GM12891 (cell line): ENCODE data around the gene DAZAP1.

ENCODE experiments used
- PAX5 ChIP-seq: IDR thresholded peaks from 2 replicates; pipeline ENCODE4 v1.6.1; 2011; ENCODE audit warnings: low read length, moderate library complexity, mild to moderate bottlenecking; ENCODE audit not compliant: insufficient read depth, severe bottlenecking
- POLR2A ChIP-seq: IDR thresholded peaks from 2 replicates; pipeline ENCODE4 v1.6.1; 2011; ENCODE audit warnings: low read depth, low read length, control low read depth
- POLR2AphosphoS5 ChIP-seq: IDR thresholded peaks from 2 replicates; pipeline ENCODE4 v1.6.1; 2011; ENCODE audit warnings: low read depth, low read length, control low read depth
- SPI1 ChIP-seq: IDR thresholded peaks from 2 replicates; pipeline ENCODE4 v1.6.1; 2011; ENCODE audit warnings: low read depth, low read length, control low read depth
- TAF1 ChIP-seq: IDR thresholded peaks from 2 replicates; pipeline ENCODE4 v1.6.1; 2011; ENCODE audit warnings: low read depth, low read length, control low read depth

GRCh38 chr19:1379126-1379905 is 28.1 kb upstream of the DAZAP1 start:
- no peak for TF ChIP-seq POLR2A
- TF ChIP-seq TAF1 = no peak
- TF ChIP-seq PAX5 = no peak
- TF ChIP-seq POLR2AphosphoS5 = no peak
- no peak for TF ChIP-seq SPI1
